ENCODE data around the gene PHEX.

GRCh38 chrX:22134681-22135080, 102.6 kb downstream of the PHEX start:
- TF ChIP-seq CTCF (IDR thresholded peaks at IDR 0.05): no peak
- no peak for TF ChIP-seq ZFX (IDR thresholded peaks at IDR 0.05; ENCODE audit: borderline replicate concordance)
